Mucosa of rectum (tissue), 2 donors: ENCODE measurements around the gene FCRL6.
A peak's percentile ranks its signal among the peaks of the same experiment; 100 is the strongest.

Source experiments
- H3K27ac ChIP-seq, 2 donors: one replicate each; pipeline ENCODE4 v1.7.0; 2013; ENCODE audit warnings: inconsistent platforms in 2 of 2, low read depth in 2 of 2, low read length in 2 of 2
- H3K27me3 ChIP-seq, 2 donors: one replicate each; pipeline ENCODE4 v1.7.0; 2013; ENCODE audit warnings: low read length in 2 of 2; ENCODE audit not compliant: control insufficient read depth in 2 of 2, insufficient read depth in 2 of 2
- H3K36me3 ChIP-seq, 2 donors: one replicate each; pipeline ENCODE4 v1.7.0; 2013; ENCODE audit warnings: low read length in 2 of 2; ENCODE audit not compliant: control insufficient read depth in 2 of 2, insufficient read depth in 2 of 2
- H3K4me1 ChIP-seq, 2 donors: one replicate each; pipeline ENCODE4 v1.7.0; 2013; ENCODE audit warnings: low read length in 2 of 2, mild to moderate bottlenecking in 1 of 2; ENCODE audit not compliant: control insufficient read depth in 2 of 2, insufficient read depth in 2 of 2
- H3K4me3 ChIP-seq, 2 donors: one replicate each; pipeline ENCODE4 v1.7.0; 2013; ENCODE audit warnings: low read length in 2 of 2
- H3K9ac ChIP-seq, 2 donors: one replicate each; pipeline ENCODE4 v1.7.0; 2013; ENCODE audit warnings: low read length in 2 of 2, low read depth in 1 of 2, mild to moderate bottlenecking in 1 of 2
- H3K9me3 ChIP-seq, 2 donors: one replicate each; pipeline ENCODE4 v1.7.0; 2013; ENCODE audit warnings: low read length in 2 of 2; ENCODE audit not compliant: control insufficient read depth in 2 of 2
- donor health status: healthy.
- donor health status: Normal muscosa, but diverticular disease.

FCRL6 gene

GRCh38 chr1:159802111-159802510 is at the start of gene FCRL6:
Gene FCRL6, plus strand, starts transcription at chr1:159802360. Its CDS starts 65 bp downstream, at chr1:159802425.
- no peak within 1 kb of the TSS for H3K4me3 ChIP-seq
- H3K36me3 ChIP-seq, result no peaks in the 10 kb centered on the region
- H3K9me3 ChIP-seq, result no peaks in the 10 kb centered on the region
- H3K27me3 ChIP-seq, result peaks cover 4 to 8% of the 10 kb centered on the region in 2 donors
- no peak within 1 kb of the TSS for H3K27ac ChIP-seq
- peaks cover 0 to 2% of the 10 kb centered on the region in 2 donors for H3K4me1 ChIP-seq
- no peak within 1 kb of the TSS for H3K9ac ChIP-seq

- Histone ChIP-seq H3K27ac (peak overlapping the region; percentile 75 to 78), H3K27me3 (no peaks in the 10 kb centered on the region)
These were observed 48.8 kb upstream of the FCRL6 start for GRCh38 chr1:159753386-159753785.

GRCh38 chr1:159755451-159756007 is 46.6 kb upstream of the FCRL6 start:
- H3K4me1 ChIP-seq, result peaks cover 0 to 10% of the 10 kb centered on the region in 2 donors
- no peak overlapping the region for H3K4me3 ChIP-seq

More at GRCh38 chr1:159753386-159753785, 48.8 kb upstream of the FCRL6 start:
- no peaks in the 10 kb centered on the region for H3K9me3 ChIP-seq
- H3K36me3 ChIP-seq, result no peaks in the 10 kb centered on the region
- no peak overlapping the region for H3K9ac ChIP-seq
- peaks cover 0 to 10% of the 10 kb centered on the region in 2 donors for H3K4me1 ChIP-seq
- H3K4me3 ChIP-seq, result peak overlapping the region in 1 of 2 donors; percentile 31

GRCh38 chr1:159756397-159756796 is 45.8 kb upstream of the FCRL6 start:
- no peak overlapping the region for H3K9ac ChIP-seq
- H3K4me1 ChIP-seq, result peaks cover 0 to 10% of the 10 kb centered on the region in 2 donors
- H3K27ac ChIP-seq, result no peak overlapping the region
- no peaks in the 10 kb centered on the region for H3K36me3 ChIP-seq
- no peaks in the 10 kb centered on the region for H3K27me3 ChIP-seq
- no peak overlapping the region for H3K4me3 ChIP-seq
- no peaks in the 10 kb centered on the region for H3K9me3 ChIP-seq

More at GRCh38 chr1:159755451-159756007, 46.6 kb upstream of the FCRL6 start:
- no peak overlapping the region for H3K27ac ChIP-seq
- H3K9me3 ChIP-seq, result no peaks in the 10 kb centered on the region
- no peaks in the 10 kb centered on the region for H3K36me3 ChIP-seq
- H3K9ac ChIP-seq, result no peak overlapping the region
- no peaks in the 10 kb centered on the region for H3K27me3 ChIP-seq

GRCh38 chr1:159763686-159764085 is 38.5 kb upstream of the FCRL6 start:
- no peaks in the 10 kb centered on the region for H3K9me3 ChIP-seq

GRCh38 chr1:159765806-159766205 is 36.4 kb upstream of the FCRL6 start:
- Histone ChIP-seq H3K27me3 (no peaks in the 10 kb centered on the region), H3K9me3 (no peaks in the 10 kb centered on the region), H3K27ac (no peak overlapping the region), H3K9ac (no peak overlapping the region), H3K4me1 (no peaks in the 10 kb centered on the region), H3K36me3 (no peaks in the 10 kb centered on the region), H3K4me3 (no peak overlapping the region)

More at GRCh38 chr1:159763686-159764085, 38.5 kb upstream of the FCRL6 start:
- H3K4me3 ChIP-seq, result no peak overlapping the region
- no peak overlapping the region for H3K9ac ChIP-seq
- no peaks in the 10 kb centered on the region for H3K27me3 ChIP-seq
- no peak overlapping the region for H3K27ac ChIP-seq
- H3K36me3 ChIP-seq, result no peaks in the 10 kb centered on the region
- H3K4me1 ChIP-seq, result no peaks in the 10 kb centered on the region

- H3K27me3 ChIP-seq, result no peaks in the 10 kb centered on the region
These were observed 30.8 kb upstream of the FCRL6 start for GRCh38 chr1:159771127-159771895.

GRCh38 chr1:159774465-159774864 is 27.7 kb upstream of the FCRL6 start:
- H3K9ac ChIP-seq, result no peak overlapping the region

More at GRCh38 chr1:159771127-159771895, 30.8 kb upstream of the FCRL6 start:
- Histone ChIP-seq H3K36me3 (no peaks in the 10 kb centered on the region), H3K27ac (no peak overlapping the region), H3K9ac (no peak overlapping the region), H3K4me3 (no peak overlapping the region), H3K9me3 (no peaks in the 10 kb centered on the region), H3K4me1 (no peaks in the 10 kb centered on the region)

GRCh38 chr1:159775716-159776115 is 26.4 kb upstream of the FCRL6 start:
- H3K9ac ChIP-seq, result no peak overlapping the region
- no peaks in the 10 kb centered on the region for H3K27me3 ChIP-seq
- H3K36me3 ChIP-seq, result no peaks in the 10 kb centered on the region
- H3K4me3 ChIP-seq, result no peak overlapping the region
- peaks cover 2 to 3% of the 10 kb centered on the region in 2 donors for H3K4me1 ChIP-seq
- no peaks in the 10 kb centered on the region for H3K9me3 ChIP-seq
- no peak overlapping the region for H3K27ac ChIP-seq

More at GRCh38 chr1:159774465-159774864, 27.7 kb upstream of the FCRL6 start:
- H3K36me3 ChIP-seq, result no peaks in the 10 kb centered on the region
- H3K4me3 ChIP-seq, result no peak overlapping the region
- no peaks in the 10 kb centered on the region for H3K27me3 ChIP-seq
- no peak overlapping the region for H3K27ac ChIP-seq
- H3K9me3 ChIP-seq, result no peaks in the 10 kb centered on the region
- no peaks in the 10 kb centered on the region for H3K4me1 ChIP-seq

GRCh38 chr1:159778266-159778665 is 23.9 kb upstream of the FCRL6 start:
- H3K4me3 ChIP-seq, result no peak overlapping the region
- no peaks in the 10 kb centered on the region for H3K27me3 ChIP-seq
- H3K27ac ChIP-seq, result no peak overlapping the region

More at GRCh38 chr1:159778266-159778665, 23.9 kb upstream of the FCRL6 start:
- H3K4me1 ChIP-seq, result peaks cover 8 to 10% of the 10 kb centered on the region in 2 donors
- H3K9ac ChIP-seq, result no peak overlapping the region
- H3K36me3 ChIP-seq, result no peaks in the 10 kb centered on the region
- no peaks in the 10 kb centered on the region for H3K9me3 ChIP-seq
